A549 (cell line): ENCODE measurements around the gene TFAP2B.

Experiments
- CTCF ChIP-seq: fragments of >200 bp; sonication (Bioruptor Twin); formaldehyde crosslinking; IDR thresholded peaks from 3 replicates; pipeline ENCODE4 v1.5.1; 2016
- POLR2A ChIP-seq: IDR thresholded peaks from 2 replicates; pipeline ENCODE4 v1.6.1; 2012; ENCODE audit warnings: mild to moderate bottlenecking, low read length
- SMC3 ChIP-seq: fragments of >200 bp; sonication (Bioruptor Twin); formaldehyde crosslinking; IDR thresholded peaks from 3 replicates; pipeline ENCODE4 v1.6.1; 2018; ENCODE audit warnings: inconsistent platforms

GRCh38 chr6:50832912-50833311 lies 14.2 kb downstream of the TFAP2B start:
- no peak for TF ChIP-seq POLR2A
- TF ChIP-seq CTCF, result no peak
- no peak for TF ChIP-seq SMC3
